Spleen (tissue), 7 donors: Measurements from ENCODE around the gene NAA35.

Source experiments
- POLR2A ChIP-seq, 3 donors: fragments of 450-650 bp; IDR thresholded peaks; one replicate each; pipeline ENCODE4 v1.5.1; 2017; ENCODE audit warnings: antibody characterized with exemption in 3 of 3, mild to moderate bottlenecking in 1 of 3
- TF ChIP-seq, protein P1 (sequence below), 11 experiments: fragments of 200-600 bp in 7 of 11; fragments of 450-650 bp in 4 of 11; sonication (generic) in 4 of 11; IDR thresholded peaks in 8 of 11; conservative IDR thresholded peaks in 3 of 11; 1 replicate in 7 of 11; 2 replicates in 4 of 11; pipeline versions ENCODE4 v1.4.0 to v1.8.0; 2016 to 2021; ENCODE audit warnings: antibody characterized with exemption in 11 of 11, inconsistent platforms in 4 of 11, mild to moderate bottlenecking in 1 of 11
- donor health status: DM: no; HTN: no; CAD: no; lungs with moderate emphysema.
- donor health status: DM: no; HTN: no; CAD: no.
- donor health status: DM: no; HTN: no; CAD: no.

DNA sequence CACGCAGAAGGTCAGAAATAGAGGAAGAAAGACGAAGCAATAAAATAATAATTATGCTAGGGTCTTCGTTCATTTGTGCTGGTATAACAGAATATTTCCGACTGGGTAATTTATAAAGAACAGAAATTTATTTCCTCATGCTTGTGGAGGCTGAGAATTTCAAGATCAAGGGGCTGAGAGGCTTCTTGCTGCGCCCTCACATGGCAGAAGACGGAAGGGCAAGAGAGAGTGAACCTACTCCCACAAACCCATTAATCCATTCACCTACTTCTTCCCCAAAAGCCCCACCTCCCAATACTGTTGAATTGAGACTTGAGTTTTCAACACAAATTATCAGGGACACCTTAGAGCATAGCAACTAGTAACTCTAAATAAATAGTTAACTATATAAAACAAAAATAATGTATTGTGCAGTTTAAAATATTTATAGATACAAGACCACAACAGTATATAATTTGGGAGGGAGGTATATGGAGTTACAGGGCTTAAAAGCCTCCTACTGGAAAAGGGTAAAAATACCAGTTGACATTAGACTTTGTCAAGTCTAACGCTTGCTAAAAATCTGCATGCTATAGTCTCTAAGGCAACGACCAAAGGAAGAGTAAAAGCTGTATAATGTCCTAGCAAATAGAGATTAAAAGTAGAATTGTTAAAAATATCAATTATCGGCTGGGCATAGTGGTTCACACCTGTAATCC, 40.3 kb upstream of the NAA35 start:
- TF ChIP-seq, protein P1, sequence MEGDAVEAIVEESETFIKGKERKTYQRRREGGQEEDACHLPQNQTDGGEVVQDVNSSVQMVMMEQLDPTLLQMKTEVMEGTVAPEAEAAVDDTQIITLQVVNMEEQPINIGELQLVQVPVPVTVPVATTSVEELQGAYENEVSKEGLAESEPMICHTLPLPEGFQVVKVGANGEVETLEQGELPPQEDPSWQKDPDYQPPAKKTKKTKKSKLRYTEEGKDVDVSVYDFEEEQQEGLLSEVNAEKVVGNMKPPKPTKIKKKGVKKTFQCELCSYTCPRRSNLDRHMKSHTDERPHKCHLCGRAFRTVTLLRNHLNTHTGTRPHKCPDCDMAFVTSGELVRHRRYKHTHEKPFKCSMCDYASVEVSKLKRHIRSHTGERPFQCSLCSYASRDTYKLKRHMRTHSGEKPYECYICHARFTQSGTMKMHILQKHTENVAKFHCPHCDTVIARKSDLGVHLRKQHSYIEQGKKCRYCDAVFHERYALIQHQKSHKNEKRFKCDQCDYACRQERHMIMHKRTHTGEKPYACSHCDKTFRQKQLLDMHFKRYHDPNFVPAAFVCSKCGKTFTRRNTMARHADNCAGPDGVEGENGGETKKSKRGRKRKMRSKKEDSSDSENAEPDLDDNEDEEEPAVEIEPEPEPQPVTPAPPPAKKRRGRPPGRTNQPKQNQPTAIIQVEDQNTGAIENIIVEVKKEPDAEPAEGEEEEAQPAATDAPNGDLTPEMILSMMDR (IDR thresholded peaks at IDR 0.05 in 8 of 11, conservative IDR thresholded peaks at IDR 0.05 in 3 of 11) = peak in 8 of 11 experiments; percentile 11 to 56 (median 48)
- no peak for TF ChIP-seq POLR2A (IDR thresholded peaks at IDR 0.05)
